ENCODE measurements around the gene RCSD1.

Gene RCSD1

DNA sequence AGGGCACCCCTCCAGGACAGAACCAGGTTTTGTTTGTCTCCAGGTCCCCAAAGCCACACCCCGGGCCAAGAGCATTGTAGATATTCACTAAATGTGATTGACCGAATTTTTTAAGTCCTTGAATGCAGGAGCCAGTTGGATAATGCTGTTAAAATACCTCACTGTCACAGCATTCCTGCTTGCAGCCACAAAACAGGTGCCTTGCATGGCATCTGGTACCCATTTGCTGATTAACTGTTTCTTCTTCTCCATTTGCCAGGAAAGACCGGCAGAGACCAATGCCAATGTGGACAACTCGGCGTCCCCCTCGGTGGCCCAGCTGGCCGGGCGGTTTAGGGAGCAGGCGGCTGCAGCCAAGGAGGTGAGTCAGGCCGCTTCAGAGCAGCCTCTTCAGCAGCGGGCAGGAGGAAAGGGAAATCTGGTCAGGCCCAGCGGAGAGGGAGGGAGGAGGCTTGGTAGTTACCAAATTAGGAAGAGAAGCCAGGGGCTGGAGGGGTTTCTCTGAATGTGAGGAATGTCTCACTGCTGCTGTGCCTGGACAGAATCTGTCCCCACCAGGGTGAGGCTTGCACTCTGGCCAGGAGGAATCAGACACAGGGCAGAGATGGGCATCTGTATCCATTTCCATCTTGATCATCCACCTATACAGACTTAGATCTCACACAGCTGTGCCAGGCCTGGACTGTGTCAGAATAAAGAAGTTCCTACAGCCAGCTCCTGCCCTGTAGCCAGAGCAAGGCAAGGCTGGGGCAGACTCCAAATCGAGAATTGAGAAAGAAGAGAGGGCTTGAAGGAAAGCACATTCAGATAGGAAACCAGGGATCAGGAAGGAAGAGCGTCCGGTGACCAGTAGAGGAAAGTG, 53.8 kb downstream of the RCSD1 start:
- H3K4me1 ChIP-seq (ENCODE audit: insufficient read depth, low read length, severe bottlenecking): peaks cover 31% of the 10 kb centered on the region

DNA sequence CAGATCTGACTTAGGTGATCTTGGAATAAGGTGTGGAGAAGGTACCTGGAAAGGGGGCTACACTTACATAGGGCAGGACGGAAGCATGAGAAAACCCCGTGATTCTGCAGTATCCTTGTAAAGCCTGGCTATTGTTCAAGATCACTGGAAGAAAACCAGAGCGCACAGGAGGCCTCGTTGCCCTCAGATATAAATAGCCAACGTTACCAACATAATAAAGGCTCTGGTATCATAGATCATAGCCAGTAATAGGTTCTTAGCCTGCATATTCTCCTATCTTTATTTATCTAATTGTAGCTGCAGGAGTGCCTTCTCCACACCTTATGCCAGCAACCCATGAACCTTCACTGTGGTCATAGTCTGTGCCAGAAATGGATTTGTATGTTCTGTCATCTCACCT, 55.8 kb downstream of the RCSD1 start:
- Histone ChIP-seq H3K79me2 (ENCODE audit: insufficient read depth, low read length) (no peaks in the 10 kb centered on the region), H3K27ac (ENCODE audit: low read depth, low read length, poor library complexity, severe bottlenecking) (no peak overlapping the region), H3K9me2 (ENCODE audit: low read depth, low read length) (no peaks in the 10 kb centered on the region), H2AFZ (ENCODE audit: low read length) (no peak overlapping the region), H3K4me3 (ENCODE audit: low read depth, low read length, poor library complexity, severe bottlenecking) (no peak overlapping the region), H3F3A (ENCODE audit: insufficient read depth, low read length) (no peaks in the 10 kb centered on the region), H3K9ac (ENCODE audit: low read length) (no peak overlapping the region), H3K4me1 (ENCODE audit: insufficient read depth, low read length, severe bottlenecking) (peaks cover 20% of the 10 kb centered on the region), H4K20me1 (ENCODE audit: insufficient read depth, low read length) (no peaks in the 10 kb centered on the region), H3K4me2 (ENCODE audit: low read length) (no peak overlapping the region), H3K27me3 (ENCODE audit: insufficient read depth, low read length) (no peaks in the 10 kb centered on the region), H3K9me3 (ENCODE audit: low read length) (no peaks in the 10 kb centered on the region), H3K36me3 (ENCODE audit: insufficient read depth, low read length) (peaks cover 87% of the 10 kb centered on the region)
- TF ChIP-seq EZH2 (IDR thresholded peaks at IDR 0.05; ENCODE audit: borderline replicate concordance, low read length): no peak
- TF ChIP-seq, protein P1, sequence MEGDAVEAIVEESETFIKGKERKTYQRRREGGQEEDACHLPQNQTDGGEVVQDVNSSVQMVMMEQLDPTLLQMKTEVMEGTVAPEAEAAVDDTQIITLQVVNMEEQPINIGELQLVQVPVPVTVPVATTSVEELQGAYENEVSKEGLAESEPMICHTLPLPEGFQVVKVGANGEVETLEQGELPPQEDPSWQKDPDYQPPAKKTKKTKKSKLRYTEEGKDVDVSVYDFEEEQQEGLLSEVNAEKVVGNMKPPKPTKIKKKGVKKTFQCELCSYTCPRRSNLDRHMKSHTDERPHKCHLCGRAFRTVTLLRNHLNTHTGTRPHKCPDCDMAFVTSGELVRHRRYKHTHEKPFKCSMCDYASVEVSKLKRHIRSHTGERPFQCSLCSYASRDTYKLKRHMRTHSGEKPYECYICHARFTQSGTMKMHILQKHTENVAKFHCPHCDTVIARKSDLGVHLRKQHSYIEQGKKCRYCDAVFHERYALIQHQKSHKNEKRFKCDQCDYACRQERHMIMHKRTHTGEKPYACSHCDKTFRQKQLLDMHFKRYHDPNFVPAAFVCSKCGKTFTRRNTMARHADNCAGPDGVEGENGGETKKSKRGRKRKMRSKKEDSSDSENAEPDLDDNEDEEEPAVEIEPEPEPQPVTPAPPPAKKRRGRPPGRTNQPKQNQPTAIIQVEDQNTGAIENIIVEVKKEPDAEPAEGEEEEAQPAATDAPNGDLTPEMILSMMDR (IDR thresholded peaks at IDR 0.05; ENCODE audit: low read length): no peak

More for the DNA sequence above, 53.8 kb downstream of the RCSD1 start:
- Histone ChIP-seq H3K79me2 (ENCODE audit: insufficient read depth, low read length) (no peaks in the 10 kb centered on the region), H3K9me3 (ENCODE audit: low read length) (no peaks in the 10 kb centered on the region), H3K9ac (ENCODE audit: low read length) (no peak overlapping the region), H3K9me2 (ENCODE audit: low read depth, low read length) (no peaks in the 10 kb centered on the region), H3K36me3 (ENCODE audit: insufficient read depth, low read length) (peaks cover 89% of the 10 kb centered on the region), H3K27me3 (ENCODE audit: insufficient read depth, low read length) (no peaks in the 10 kb centered on the region), H2AFZ (ENCODE audit: low read length) (no peak overlapping the region), H3K27ac (ENCODE audit: low read depth, low read length, poor library complexity, severe bottlenecking) (peak overlapping the region; percentile 35), H3F3A (ENCODE audit: insufficient read depth, low read length) (no peaks in the 10 kb centered on the region), H4K20me1 (ENCODE audit: insufficient read depth, low read length) (no peaks in the 10 kb centered on the region), H3K4me2 (ENCODE audit: low read length) (no peak overlapping the region), H3K4me3 (ENCODE audit: low read depth, low read length, poor library complexity, severe bottlenecking) (no peak overlapping the region)
- TF ChIP-seq EZH2 (IDR thresholded peaks at IDR 0.05; ENCODE audit: borderline replicate concordance, low read length): no peak
- TF ChIP-seq, protein P1 (IDR thresholded peaks at IDR 0.05; ENCODE audit: low read length): no peak

DNA sequence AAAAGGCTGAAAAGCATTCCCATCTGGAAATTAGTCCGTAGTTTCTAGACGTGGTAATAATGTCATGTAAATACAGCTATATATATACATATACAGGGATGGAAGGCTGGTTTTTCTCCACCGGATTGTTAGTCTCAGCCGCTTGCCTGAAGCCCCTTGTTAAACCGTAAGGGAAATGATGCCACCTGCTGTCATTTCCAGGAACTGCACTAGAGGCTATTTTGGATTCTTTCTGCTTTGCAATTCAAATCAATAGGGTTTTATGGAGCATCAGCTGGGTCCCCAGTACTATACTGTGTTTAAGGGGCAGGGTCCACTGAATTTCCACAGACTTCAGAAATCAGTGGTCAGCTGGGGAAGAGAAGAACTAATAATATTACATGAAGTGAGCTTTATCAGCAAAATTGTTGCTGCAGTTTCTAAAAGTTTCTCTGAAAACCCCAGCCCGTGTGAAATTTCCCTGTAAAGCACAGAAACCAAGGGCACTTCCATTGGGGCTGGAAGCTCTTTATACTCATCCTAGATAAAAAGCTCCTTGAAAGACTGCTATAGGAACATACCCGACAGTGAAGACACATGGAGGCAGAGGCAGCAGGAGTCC, 58.0 kb downstream of the RCSD1 start:
- Histone ChIP-seq H3K36me3 (ENCODE audit: insufficient read depth, low read length) (peaks cover 89% of the 10 kb centered on the region), H3K9me3 (ENCODE audit: low read length) (no peaks in the 10 kb centered on the region), H3K9ac (ENCODE audit: low read length) (no peak overlapping the region), H3K4me2 (ENCODE audit: low read length) (no peak overlapping the region), H3K27ac (ENCODE audit: low read depth, low read length, poor library complexity, severe bottlenecking) (peak overlapping the region; percentile 52), H3K4me1 (ENCODE audit: insufficient read depth, low read length, severe bottlenecking) (peaks cover 16% of the 10 kb centered on the region), H3K4me3 (ENCODE audit: low read depth, low read length, poor library complexity, severe bottlenecking) (no peak overlapping the region), H3K79me2 (ENCODE audit: insufficient read depth, low read length) (no peaks in the 10 kb centered on the region), H4K20me1 (ENCODE audit: insufficient read depth, low read length) (no peaks in the 10 kb centered on the region), H2AFZ (ENCODE audit: low read length) (no peak overlapping the region), H3F3A (ENCODE audit: insufficient read depth, low read length) (no peaks in the 10 kb centered on the region), H3K27me3 (ENCODE audit: insufficient read depth, low read length) (no peaks in the 10 kb centered on the region), H3K9me2 (ENCODE audit: low read depth, low read length) (no peaks in the 10 kb centered on the region)
- TF ChIP-seq, protein P1 (IDR thresholded peaks at IDR 0.05; ENCODE audit: low read length): peak; percentile 90
- TF ChIP-seq EZH2 (IDR thresholded peaks at IDR 0.05; ENCODE audit: borderline replicate concordance, low read length): no peak

Measured in OCI-LY1 (cell line).